Right atrium auricular region (tissue), 2 donors: ENCODE results near the gene TPD52L2. TPM values are rescaled to one million over a fixed set of nuclear protein-coding genes. Genes with fewer than 3 reads are reported as not detected.

ENCODE experiments used
- DNase-seq: peaks from one replicate; pipeline ENCODE4 v3.0.0-alpha.2; 2019; ENCODE audit warnings: low spot score
- H3K27ac ChIP-seq, 2 donors: fragments of 200-600 bp; sonication (generic); 1 replicate in 1 of 2; 2 replicates in 1 of 2; pipeline ENCODE4 v1.5.1; 2016 to 2019
- H3K27me3 ChIP-seq, 2 donors: fragments of 200-600 bp; sonication (generic); one replicate each; pipeline versions ENCODE4 v1.5.1 to v1.6.0; 2017 to 2019
- H3K36me3 ChIP-seq: fragments of 200-600 bp; sonication (generic); one replicate; pipeline ENCODE4 v1.5.1; 2016
- H3K4me1 ChIP-seq, 2 donors: fragments of 200-600 bp; sonication (generic); one replicate each; pipeline versions ENCODE4 v1.5.1 to v1.6.0; 2017 to 2019
- H3K4me3 ChIP-seq, 2 donors: fragments of 200-600 bp; sonication (generic); 1 replicate in 1 of 2; 2 replicates in 1 of 2; pipeline ENCODE4 v1.5.1; 2017 to 2019; ENCODE audit warnings: mild to moderate bottlenecking in 1 of 2, moderate library complexity in 1 of 2
- H3K9me3 ChIP-seq, 2 donors: fragments of 200-600 bp; sonication (generic); one replicate each; pipeline ENCODE4 v1.5.1; 2019
- total RNA-seq, 2 donors: library from RNA; depleted of rRNA; stranded (reverse); fragments of >200 nt; gene quantifications; one replicate each; pipeline ENCODE4 v1.1.0, GENCODE V29; 2016
- TF ChIP-seq, protein P1 (sequence below), 2 donors: fragments of 200-600 bp; sonication (generic); IDR thresholded peaks; one replicate each; pipeline ENCODE4 v1.5.1; 2019; ENCODE audit warnings: antibody characterized with exemption in 2 of 2

Gene TPD52L2
- total RNA-seq, 2 donors from 2014 or later, result 80.6 to 84.0 TPM

DNA sequence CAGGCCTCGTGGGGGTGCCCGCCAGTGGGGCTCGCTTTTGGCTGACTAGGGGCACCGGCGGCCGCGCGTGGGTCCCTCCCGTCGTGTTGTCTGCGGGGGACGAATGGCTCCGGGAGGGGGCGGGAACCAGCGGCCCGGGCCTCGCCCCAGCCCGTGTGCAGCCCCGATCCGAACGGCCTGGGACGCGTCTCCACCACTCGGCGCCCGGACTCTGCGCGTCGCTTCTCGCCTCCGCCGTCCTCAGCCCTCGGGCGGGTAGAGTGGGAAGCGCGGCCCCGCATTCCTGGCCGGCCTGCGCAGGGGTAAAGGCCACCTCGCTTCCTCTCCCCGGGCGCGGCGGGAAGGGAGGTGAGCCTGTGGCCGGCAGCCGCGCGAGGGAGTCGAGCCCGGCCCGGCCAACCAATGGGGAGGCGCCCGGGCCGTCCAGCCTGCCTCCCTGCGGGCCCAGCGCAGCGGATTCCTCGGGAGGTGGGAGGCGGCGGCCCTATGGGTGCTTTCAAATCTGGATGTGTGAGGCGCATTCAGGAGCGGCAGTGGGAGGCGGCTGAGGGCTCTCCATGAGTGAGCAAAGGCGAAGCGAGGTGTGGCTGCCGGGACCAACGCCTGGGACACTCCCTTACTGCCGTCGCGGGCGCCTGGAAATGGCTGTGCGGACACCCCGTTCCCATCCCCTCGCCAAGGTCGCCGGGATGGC lies 32.9 kb upstream of the TPD52L2 start:
- Histone ChIP-seq H3K36me3 (no peaks in the 10 kb centered on the region), H3K4me3 (peak overlapping the region; percentile 58 to 71), H3K27ac (peak overlapping the region; percentile 71 to 78), H3K4me1 (peaks cover 0 to 60% of the 10 kb centered on the region in 2 donors), H3K9me3 (no peaks in the 10 kb centered on the region), H3K27me3 (no peaks in the 10 kb centered on the region)
- TF ChIP-seq, protein P1, sequence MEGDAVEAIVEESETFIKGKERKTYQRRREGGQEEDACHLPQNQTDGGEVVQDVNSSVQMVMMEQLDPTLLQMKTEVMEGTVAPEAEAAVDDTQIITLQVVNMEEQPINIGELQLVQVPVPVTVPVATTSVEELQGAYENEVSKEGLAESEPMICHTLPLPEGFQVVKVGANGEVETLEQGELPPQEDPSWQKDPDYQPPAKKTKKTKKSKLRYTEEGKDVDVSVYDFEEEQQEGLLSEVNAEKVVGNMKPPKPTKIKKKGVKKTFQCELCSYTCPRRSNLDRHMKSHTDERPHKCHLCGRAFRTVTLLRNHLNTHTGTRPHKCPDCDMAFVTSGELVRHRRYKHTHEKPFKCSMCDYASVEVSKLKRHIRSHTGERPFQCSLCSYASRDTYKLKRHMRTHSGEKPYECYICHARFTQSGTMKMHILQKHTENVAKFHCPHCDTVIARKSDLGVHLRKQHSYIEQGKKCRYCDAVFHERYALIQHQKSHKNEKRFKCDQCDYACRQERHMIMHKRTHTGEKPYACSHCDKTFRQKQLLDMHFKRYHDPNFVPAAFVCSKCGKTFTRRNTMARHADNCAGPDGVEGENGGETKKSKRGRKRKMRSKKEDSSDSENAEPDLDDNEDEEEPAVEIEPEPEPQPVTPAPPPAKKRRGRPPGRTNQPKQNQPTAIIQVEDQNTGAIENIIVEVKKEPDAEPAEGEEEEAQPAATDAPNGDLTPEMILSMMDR (IDR thresholded peaks at IDR 0.05), result no peak
- no peak for DNase-seq

DNA sequence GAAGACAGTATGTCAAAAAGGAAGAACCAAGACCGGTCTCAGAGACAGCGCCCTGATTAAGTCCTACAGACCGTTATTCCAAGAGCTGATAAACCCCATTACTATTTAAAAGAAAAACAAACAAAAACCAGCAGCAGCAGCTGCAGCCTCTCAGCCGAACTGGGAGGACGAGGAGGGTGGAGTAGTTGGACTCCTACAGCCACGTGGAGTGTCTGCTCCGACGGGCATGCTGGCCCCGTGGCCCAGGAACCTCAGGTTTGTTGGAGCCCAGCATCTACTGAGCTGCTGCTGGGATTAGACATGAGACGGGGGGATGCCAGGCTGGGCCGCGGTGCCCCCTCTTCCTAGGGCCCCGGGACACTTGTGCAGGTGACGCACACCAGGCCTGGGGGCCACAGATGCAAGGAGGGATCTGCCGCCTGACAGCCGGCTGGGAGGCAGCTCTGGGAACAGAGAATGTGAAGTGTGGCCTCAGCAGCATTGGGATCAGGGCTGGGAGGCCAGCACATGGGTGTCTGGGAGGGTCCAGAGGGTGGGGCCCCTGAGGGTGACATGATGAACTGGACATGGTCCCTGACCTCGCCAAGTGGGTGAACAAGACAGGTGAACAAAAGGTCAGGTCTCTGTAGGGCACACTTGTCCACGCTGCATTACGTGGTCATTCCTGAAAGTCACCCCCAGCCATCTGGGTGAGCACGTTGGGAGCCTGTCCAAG lies 31.1 kb upstream of the TPD52L2 start:
- TF ChIP-seq, protein P1 (IDR thresholded peaks at IDR 0.05), result no peak
- H3K4me3 ChIP-seq, result no peak overlapping the region
- no peaks in the 10 kb centered on the region for H3K9me3 ChIP-seq
- H3K27me3 ChIP-seq, result no peaks in the 10 kb centered on the region
- DNase-seq, result no peak
- H3K27ac ChIP-seq, result peak overlapping the region in 1 of 2 donors; percentile 73
- peaks cover 0 to 48% of the 10 kb centered on the region in 2 donors for H3K4me1 ChIP-seq
- no peaks in the 10 kb centered on the region for H3K36me3 ChIP-seq

DNA sequence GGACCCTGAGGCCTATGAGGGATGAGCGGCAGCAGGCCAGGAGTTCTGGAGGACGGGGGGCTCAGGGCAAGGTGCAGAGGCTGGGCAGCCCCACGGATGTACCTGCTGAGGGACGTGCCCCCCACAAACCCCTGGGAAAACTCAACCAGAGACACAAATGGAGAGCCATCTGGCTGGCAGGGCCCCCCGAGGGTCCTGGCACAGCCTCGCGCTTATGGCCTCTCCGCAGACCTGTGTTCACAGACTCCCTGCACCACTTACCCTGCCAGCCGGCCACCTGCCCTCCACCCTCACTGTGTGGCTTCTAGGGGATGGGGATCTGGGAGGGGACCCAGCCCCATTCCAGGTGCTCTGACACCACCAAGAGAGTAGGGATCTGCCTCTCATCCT lies 30.6 kb upstream of the TPD52L2 start:
- Histone ChIP-seq H3K4me3 (no peak overlapping the region), H3K36me3 (no peaks in the 10 kb centered on the region), H3K9me3 (no peaks in the 10 kb centered on the region), H3K4me1 (peaks cover 0 to 42% of the 10 kb centered on the region in 2 donors), H3K27me3 (no peaks in the 10 kb centered on the region), H3K27ac (peak overlapping the region; percentile 69 to 73)
- no peak for DNase-seq
- TF ChIP-seq, protein P1 (IDR thresholded peaks at IDR 0.05), result no peak

DNA sequence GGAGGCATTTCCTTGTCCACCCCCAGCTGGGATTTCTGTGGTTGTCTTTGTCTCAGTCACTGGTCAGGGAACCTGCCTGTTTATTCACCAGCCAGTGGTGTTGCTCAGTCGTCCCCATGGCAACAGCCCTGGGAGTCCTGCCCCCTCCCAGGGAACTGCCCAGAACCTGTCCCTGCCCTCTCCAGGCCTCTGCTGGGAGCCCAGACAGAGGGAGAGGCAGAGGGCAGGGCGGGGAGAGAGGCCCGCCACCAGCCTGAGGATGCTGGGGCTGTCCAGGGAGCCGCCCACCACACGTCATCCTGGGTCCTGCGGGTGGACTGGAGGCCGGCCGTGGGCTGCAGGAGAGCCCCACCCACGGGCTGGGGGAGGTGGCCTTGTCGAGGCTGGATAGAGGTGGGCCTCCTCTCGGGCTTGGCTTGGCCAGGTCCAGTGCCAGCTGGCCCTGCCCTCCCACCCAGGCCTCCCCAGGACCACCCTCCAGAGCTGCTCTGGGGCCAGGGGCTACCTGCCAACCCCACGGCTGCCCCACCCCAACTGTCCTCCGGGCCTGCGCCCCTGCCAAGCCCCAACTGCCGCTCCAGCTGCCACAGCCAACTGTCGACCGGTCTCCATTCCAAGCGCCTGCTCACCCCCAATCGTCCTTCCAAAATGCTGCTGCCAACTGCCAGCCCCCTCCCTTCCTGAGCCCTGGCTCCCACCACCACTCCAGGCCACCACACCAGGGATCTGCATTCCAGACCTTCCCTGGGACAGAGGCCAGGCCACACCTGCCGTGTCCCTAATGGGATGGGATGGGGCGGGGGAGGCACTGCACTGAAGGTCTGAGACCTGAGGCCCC lies 29.8 kb upstream of the TPD52L2 start:
- TF ChIP-seq, protein P1 (IDR thresholded peaks at IDR 0.05), result no peak
- Histone ChIP-seq H3K4me1 (peaks cover 0 to 39% of the 10 kb centered on the region in 2 donors), H3K9me3 (no peaks in the 10 kb centered on the region), H3K27me3 (no peaks in the 10 kb centered on the region), H3K36me3 (no peaks in the 10 kb centered on the region), H3K27ac (peak overlapping the region; percentile 69 to 73), H3K4me3 (peak overlapping the region in 1 of 2 donors; percentile 9)
- peak; percentile 96 for DNase-seq

DNA sequence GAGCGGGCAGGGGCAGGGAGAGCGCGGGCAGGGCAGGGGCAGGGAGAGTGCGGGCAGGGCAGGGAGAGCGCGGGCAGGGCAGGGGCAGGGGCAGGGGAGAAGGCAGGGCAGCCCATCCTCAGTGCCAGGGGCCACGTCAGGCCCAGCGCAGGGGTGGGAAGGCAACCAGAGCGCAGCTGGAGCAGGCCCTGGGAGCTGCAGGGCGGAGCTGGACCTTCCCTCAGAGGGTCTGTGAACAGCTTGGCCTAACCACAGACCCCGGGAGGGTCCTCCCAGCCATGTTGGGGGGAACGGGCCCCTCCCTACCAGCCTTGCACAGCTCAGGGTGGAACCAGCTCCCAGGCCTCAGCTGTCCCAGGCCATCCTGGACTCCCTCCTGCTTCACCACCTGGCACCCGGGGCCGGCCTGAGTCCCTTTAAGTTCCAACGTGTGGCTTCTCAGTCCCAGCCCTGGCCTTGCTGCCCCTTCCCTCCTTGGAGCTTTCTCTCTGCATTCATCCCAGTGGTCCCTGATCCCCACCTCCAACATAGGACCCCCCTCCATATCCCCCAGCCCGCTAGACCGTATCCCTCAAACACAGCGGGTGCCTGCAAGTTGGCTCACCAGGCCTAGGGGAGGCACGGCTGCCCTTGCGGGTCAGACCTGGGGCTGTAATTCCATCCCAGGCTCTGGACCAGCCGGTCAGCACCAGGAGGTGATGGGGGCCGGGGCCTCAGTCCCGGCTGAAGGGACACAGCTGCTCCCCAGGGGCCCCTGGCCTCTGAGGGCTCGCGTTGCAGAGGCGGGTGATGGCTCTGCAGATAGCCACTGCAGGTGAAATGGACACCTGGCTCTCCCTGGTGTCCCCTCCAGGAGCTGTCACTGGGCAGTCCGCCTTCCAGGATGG lies 28.4 kb upstream of the TPD52L2 start:
- H3K9me3 ChIP-seq, result no peaks in the 10 kb centered on the region
- H3K27me3 ChIP-seq, result no peaks in the 10 kb centered on the region
- H3K4me1 ChIP-seq, result peaks cover 0 to 39% of the 10 kb centered on the region in 2 donors
- H3K4me3 ChIP-seq, result no peak overlapping the region
- H3K36me3 ChIP-seq, result no peaks in the 10 kb centered on the region
- TF ChIP-seq, protein P1 (IDR thresholded peaks at IDR 0.05), result no peak
- DNase-seq, result no peak
- no peak overlapping the region for H3K27ac ChIP-seq
